HG03095 (cell line): ENCODE results near the gene RABEP2.
"Not testable (repeated sequence)": the region's sequence is repeated elsewhere in the genome, so short reads cannot be mapped to it uniquely, and the experiment has no call there.

Source experiments
- ATAC-seq: cut with Tn5 transposase; IDR thresholded peaks from one replicate; pipeline ENCODE4 v1.9.1; 2021; ENCODE audit warnings: moderate library complexity; ENCODE audit not compliant: unreplicated experiment

The RABEP2 gene

GRCh38 chr16:28924762-28925385 is at the start of gene RABEP2:
Gene RABEP2 (minus strand): TSS chr16:28925238. CDS start chr16:28925163, 75 bp downstream.
- ATAC-seq: peak; percentile 48

DNA sequence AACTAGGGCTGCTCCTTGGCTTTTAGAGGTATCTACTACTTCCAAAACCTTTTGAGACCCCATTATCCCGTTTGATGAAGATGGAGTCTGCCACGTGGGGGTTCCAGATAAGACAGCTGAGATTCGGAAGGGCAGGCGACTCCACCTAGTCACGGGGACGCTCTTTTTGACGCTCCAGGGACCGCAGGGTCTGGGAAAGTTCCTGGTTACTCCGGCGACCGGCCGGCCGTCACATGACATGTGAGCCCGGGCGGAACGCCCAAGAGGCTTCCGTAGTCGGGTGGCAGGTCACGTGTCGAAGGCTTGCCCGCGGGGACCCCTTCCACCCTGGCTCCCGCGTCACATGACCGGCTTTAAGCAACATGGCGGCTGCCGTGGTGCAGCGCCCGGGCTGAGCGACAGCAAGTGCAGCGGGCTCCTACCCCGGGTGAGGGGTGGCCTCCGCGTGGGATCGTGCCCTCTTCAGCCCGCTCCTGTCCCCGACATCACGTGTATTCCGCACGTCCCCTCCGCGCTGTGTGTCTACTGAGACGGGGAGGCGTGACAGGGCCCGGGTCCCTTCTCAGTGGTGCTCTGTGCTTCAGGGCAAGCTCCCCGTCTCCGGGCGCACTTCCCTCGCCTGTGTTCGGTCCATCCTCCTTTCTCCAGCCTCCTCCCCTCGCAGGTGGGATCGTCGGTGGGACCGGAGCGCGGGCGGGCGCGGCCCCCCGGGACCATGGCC is 49.6 kb upstream of the RABEP2 start, which contains the start of gene SPNS1:
Gene SPNS1 (plus strand): TSS at position 342 of the 721 bp plus-strand sequence. CDS start 374 bp downstream, at position 716.
- ATAC-seq: peak; percentile 75

DNA sequence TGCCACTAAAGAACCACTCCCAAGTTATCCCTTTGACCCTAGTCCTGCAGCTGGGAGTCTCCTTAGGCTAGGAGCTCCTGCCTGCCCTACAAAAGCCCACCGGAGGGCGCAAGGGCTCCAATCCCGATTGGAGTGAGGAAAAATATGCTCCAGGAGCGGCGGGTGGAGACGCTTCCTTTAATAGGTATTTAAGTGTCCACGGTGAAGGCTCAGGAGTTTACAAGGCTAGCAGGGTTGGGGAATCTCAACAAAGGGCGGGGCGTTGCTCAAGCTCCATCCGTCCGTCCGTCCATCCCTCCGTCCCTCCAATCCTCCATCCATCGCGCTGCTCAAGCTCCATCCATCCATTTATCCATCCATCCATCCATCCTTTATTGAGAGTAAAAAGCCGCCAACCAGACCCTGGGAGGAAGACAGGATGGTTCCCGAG is 49.0 kb upstream of the RABEP2 start:
- peak; percentile 15 for ATAC-seq

DNA sequence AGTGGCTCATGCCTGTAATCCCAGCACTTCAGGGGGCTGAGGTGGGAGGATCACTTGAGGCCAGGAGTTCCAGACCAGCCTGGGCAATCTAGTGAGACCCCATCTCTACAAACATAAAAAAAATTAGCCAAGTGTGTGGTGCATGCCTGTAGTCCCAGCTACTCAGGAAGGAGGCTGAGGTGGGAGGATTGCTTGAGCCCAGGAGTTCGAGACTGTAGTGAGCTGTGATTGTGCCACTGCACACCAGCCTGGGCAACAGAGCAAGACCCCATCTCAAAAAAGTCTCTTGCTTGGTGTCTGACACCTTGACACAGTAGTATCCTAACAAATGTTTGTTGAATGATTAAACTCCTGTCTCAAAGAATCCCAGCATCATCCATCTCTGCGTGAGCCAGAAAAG is 44.7 kb upstream of the RABEP2 start:
- ATAC-seq: not testable (repeated sequence)

DNA sequence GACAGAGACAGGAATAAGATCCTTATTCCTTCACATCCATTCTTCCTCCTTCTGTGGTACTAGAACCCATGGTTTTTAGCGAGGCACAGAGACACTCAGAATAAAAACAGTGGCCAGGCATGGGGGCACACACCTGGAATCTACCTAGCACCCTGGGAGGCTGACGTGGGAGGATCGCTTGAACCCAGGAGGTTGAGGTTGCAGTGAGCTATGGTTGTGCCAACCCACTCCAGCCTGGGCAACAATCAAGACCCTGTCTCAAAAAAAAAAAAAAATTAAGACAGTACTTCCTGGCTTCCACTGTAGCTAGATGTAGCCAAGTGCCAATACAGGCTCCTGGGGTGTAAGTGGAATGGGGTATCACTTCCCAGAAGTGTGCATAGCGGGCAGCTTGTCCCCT is 42.1 kb upstream of the RABEP2 start:
- ATAC-seq: no peak

GRCh38 chr16:28964496-28964895 is 39.5 kb upstream of the RABEP2 start:
- no peak for ATAC-seq

DNA sequence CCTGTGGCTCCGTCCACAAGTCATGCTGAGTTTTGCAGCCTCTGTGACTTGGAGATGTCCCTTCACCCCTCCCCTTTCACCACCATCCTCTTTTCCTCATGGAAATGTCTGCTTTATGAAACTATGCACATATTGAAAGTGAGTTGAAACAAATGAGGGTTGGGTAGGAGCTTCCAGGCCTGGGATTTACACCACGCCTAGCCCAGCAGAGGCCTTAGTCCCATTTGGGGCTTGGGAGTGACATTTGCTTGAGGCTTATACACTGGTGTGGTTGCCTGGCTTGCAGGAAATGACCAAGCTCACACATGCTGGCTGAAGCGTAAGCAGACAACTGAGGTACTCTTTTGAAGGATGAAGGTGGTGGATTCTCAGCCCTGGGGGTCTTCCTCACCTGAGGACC is 39.0 kb upstream of the RABEP2 start:
- ATAC-seq: no peak

DNA sequence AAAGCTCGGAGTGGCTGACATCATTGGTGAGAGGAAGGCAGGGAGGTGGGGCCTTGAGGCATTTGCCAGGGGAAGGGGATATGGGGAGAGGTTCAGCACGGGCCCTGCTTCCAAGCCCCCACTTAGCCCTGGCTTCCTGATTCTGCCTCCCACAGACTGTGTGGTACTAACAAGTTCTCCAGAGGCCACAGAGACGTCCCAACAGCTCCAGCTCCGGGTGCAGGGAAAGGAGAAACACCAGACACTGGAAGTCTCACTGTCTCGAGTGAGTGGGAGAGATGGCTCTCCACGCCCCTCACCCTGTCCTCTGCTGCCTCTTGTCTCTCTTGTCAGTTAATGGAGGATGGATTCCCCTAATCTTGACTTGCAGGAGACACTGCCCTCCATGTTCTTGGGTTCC is 33.8 kb upstream of the RABEP2 start:
- no peak for ATAC-seq

GRCh38 chr16:28958216-28958615 is 33.2 kb upstream of the RABEP2 start:
- no peak for ATAC-seq

- ATAC-seq: no peak
These were observed 26.4 kb upstream of the RABEP2 start for GRCh38 chr16:28951410-28951943.

- ATAC-seq: peak; percentile 90
These were observed 25.8 kb upstream of the RABEP2 start, which contains the start of gene NFATC2IP for GRCh38 chr16:28950648-28951409. Gene NFATC2IP (plus strand): TSS chr16:28950937. CDS start chr16:28951012, 75 bp downstream.

- ATAC-seq: no peak
These were observed 21.6 kb upstream of the RABEP2 start for GRCh38 chr16:28946681-28947080.

- no peak for ATAC-seq
These were observed 18.2 kb upstream of the RABEP2 start for GRCh38 chr16:28943281-28943680.

- not testable (repeated sequence) for ATAC-seq
These were observed 14.8 kb upstream of the RABEP2 start for GRCh38 chr16:28939825-28940224.

DNA sequence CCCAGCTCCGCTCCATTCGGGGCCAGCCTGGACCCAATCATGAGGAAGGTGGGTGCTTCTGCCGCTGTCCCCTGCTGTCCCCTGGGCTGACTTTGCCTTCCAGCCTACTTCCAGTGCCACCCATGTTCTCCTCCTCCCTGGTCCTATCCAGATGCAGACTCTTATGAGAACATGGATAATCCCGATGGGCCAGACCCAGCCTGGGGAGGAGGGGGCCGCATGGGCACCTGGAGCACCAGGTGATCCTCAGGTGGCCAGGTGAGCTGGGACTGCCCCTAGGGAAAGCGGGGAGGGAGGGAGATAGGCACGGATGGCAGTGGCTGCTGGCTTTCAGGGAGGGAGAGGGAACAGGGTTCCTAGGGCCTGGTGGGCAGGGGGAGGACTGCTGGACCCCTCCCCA is 13.7 kb upstream of the RABEP2 start:
- ATAC-seq: no peak

DNA sequence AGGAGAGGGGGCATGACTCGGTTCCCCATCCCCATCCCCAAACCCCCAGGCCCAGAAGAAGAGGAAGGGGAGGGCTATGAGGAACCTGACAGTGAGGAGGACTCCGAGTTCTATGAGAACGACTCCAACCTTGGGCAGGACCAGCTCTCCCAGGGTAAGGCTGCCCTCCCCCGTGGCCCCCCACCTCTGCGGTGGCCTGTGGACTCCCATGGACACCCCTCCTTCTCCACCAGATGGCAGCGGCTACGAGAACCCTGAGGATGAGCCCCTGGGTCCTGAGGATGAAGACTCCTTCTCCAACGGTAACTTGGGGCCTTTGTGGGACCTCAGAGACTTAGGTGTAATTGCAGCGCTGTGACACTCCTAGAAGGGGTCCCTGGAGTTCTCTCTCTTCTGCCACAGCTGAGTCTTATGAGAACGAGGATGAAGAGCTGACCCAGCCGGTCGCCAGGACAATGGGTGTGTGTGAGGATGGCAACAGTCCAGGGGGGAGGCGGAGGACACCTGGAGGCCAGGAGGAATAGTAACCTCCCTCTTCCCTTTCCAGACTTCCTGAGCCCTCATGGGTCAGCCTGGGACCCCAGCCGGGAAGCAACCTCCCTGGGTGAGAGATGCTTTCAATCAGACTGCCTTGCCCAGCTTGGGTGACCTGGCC is 12.3 kb upstream of the RABEP2 start:
- ATAC-seq: no peak

DNA sequence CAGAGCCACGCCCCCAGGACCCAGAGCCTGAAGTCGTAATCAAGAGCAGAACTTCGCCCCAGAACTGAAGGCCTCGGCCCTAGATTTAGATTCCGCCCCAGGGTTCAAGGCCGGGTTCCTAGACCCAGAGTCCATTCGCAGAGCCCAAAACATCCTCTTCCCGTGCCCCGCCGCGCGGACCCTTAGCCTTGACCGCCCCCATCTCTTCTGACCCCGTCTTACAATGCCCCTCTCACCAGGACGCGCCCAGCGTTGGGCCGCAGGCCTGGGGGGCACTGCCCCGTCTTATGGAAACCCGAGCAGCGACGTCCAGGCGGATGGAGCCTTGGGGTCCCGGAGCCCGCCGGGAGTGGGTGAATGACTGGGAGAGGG is 11.7 kb upstream of the RABEP2 start:
- ATAC-seq: no peak

DNA sequence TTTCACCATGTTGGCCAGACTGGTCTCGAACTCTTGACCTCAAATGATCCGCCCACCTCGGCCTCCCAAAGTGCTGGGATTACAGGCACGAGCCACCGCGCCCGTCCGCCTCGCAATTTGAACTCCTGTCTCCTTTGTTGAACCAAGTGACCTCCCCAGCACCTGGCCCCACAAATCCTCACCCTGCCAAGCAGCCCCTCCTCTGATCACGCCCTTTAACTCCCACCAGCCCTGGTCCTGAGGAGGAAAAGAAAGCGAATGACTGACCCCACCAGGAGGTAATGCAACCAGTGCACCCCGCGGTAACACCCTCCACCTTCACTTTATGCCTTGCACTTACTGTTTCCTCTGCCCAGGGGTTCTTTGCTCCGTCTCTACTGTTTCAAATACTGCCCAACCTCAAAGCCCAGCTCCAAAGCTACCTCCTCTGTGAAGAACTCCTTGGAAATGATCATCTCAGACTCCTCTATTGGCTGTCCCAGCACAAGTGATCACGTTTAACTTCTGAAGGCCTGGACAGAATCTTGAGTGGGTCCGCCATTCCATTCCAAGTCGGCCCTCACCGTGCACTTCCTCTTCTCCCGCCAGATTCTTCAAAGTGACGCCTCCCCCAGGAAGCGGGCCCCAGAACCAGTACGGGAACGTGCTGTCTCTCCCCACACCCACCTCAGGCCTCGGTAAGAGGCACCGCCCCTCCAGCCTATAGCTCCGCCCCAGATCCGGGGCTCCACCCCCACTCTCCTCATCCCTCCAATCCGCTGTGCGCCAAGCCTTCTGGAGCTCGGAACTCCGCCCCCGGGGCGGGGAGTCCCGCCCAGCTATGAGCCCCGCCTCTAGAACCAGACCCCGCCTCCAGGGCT is 11.1 kb upstream of the RABEP2 start:
- no peak for ATAC-seq

GRCh38 chr16:28935346-28935745 is 10.3 kb upstream of the RABEP2 start:
- no peak for ATAC-seq

DNA sequence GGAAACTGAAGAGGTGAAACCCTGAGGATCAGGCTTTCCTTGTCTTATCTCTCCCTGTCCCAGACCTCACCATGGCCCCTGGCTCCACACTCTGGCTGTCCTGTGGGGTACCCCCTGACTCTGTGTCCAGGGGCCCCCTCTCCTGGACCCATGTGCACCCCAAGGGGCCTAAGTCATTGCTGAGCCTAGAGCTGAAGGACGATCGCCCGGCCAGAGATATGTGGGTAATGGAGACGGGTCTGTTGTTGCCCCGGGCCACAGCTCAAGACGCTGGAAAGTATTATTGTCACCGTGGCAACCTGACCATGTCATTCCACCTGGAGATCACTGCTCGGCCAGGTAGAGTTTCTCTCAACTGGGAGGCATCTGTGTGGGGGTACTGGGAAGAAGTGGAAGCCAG is 8.1 kb upstream of the RABEP2 start:
- no peak for ATAC-seq
